Measurements from ENCODE around the gene CADM3.

CADM3 gene

GRCh38 chr1:159207774-159208173 lies 36.4 kb downstream of the CADM3 start:
- no peak for DNase-seq

GRCh38 chr1:159208175-159208825 lies 36.9 kb downstream of the CADM3 start:
- no peak for DNase-seq

GRCh38 chr1:159209061-159209460 lies 37.6 kb downstream of the CADM3 start:
- no peak for DNase-seq

- peak; percentile 7 to 43 for DNase-seq
Measured at GRCh38 chr1:159211331-159212136, 40.1 kb downstream of the CADM3 start.

GRCh38 chr1:159212596-159212995 lies 41.2 kb downstream of the CADM3 start:
- no peak for DNase-seq

GRCh38 chr1:159214149-159214760 lies 42.8 kb downstream of the CADM3 start:
- DNase-seq, result peak; percentile 40 to 74

GRCh38 chr1:159218649-159219636 lies 47.5 kb downstream of the CADM3 start:
- DNase-seq, result no peak

- no peak for DNase-seq
Measured at GRCh38 chr1:159222075-159222865, 50.9 kb downstream of the CADM3 start.

GRCh38 chr1:159223004-159223403 lies 51.6 kb downstream of the CADM3 start:
- DNase-seq, result no peak

- no peak for DNase-seq
Measured at GRCh38 chr1:159228554-159228953, 57.1 kb downstream of the CADM3 start.

- no peak for DNase-seq
Measured at GRCh38 chr1:159229260-159229885, 58.0 kb downstream of the CADM3 start.

GRCh38 chr1:159229896-159230295 lies 58.5 kb downstream of the CADM3 start:
- DNase-seq, result no peak

GRCh38 chr1:159239551-159240220 lies 68.3 kb downstream of the CADM3 start:
- no peak for DNase-seq

- no peak for DNase-seq
Measured at GRCh38 chr1:159247266-159247665, 75.9 kb downstream of the CADM3 start.

GRCh38 chr1:159248311-159248710 lies 76.9 kb downstream of the CADM3 start:
- no peak for DNase-seq

- DNase-seq, result no peak
Measured at GRCh38 chr1:159250638-159251216, 79.3 kb downstream of the CADM3 start.
